Measurements from ENCODE around the gene TMC8.
"Not testable (repeated sequence)": the region's sequence is repeated elsewhere in the genome, so short reads cannot be mapped to it uniquely, and the experiment has no call there.

TMC8 gene

DNA sequence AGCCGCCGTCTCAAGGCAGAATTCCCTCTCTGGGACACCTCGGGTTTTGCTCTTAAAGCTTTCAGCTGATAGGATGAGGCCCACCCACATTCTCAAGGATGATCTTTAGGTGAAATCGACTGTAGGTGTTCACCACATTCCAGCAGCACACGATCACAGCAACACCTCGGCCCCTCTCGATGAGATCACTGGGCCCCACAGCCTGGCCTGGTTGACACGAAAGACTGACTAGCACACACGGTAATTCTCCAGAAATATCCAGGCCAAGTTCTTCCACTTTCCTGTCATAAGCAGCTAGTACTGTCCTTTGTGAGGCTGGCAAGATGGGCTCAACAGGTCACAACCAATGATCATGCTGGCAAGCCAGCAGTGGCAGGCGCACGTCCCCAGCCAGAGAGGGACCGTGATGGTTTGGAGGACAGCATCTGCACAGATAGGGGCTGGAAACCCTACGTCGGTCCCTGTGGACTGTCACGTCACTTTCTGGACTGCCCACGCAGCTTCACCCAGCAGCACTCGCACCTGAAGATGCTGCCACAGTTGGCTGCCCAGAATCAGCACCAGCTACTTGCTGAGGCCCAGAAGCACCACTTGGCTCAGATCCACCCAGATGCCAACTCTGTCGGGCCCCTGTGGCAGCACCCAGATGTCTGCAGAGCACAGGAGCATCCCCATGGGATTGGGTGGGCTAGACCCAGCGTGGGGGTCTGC is 19.4 kb upstream of the TMC8 start:
- no peak for ATAC-seq

DNA sequence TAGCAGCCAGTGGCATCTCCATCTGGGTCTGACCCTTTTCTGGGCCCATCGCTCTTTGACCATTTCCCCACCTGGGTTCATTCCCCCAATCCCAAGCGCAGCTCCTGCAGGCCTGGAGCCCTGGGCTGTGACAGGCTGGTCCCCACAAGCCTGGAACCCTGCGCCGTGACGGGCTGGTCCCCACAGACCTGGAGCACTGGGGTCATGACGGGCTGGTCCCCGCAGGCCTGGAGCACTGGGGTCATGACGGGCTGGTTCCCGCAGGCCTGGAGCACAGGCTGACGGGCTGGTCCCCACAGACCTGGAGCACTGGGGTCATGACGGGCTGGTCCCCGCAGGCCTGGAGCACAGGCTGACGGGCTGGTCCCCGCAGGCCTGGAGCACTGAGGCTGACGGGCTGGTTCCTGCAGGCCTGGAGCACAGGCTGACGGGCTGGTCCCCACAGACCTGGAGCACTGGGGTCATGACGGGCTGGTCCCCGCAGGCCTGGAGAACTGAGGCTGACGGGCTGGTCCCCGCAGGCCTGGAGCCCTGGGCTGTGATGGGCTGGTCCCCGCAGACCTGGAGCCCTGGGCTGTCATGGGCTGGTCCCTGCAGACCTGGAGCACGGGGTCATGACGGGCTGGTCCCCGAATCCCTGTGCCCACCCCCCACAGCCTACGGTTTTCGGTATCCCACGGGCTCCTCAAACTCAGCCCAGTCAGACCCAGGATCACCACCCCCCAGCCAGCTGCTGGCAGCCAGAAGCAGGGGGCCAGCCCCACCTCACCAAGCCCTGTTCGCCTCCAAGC is 18.6 kb upstream of the TMC8 start:
- no peak for ATAC-seq

DNA sequence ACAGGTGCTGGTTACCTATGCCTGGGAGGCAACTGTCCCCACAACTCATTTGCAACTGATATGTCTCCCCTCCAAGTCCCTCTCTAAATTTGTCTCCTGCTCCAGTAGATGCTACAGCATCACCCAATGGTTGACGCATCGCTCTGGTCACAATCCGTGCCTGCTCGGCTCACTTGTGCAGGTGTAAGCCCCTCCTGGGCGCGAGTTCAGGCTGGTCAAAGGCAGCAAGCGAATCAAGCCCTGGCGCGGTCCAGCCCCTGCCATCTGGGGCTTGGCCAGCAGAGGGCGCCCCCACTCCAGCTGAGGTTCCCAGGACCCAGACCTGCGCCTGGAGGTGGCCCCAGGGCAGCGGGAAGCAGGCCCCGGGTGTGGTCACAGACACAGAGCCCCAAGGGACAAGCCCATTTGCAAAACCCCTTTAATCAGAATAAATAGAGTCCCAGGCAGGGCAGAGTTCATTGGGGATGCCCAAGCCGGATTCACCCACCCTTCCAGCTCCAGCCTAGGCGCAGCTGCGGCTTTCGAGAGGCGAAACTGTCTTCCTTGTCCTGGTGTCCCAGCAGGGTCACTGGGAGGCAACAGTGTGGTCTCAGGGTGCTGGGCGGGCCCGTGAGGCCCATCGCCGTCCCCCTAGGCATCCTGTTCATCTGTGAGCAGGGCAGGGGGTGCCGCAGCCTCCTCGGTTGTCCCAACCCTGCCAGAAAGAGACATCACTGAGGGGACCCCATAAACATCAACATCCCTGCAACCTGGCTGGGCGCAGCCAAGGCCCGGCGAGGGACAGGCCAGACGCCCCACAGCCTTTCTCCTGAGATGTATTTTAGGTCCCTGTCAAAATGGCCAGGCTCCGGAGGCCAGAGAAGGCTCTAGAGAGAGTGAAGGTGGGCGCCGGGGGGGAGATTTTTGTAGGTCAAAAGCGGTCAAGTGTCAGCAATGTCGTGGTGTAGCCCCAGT is 17.8 kb upstream of the TMC8 start:
- peak; percentile 66 to 70 for ATAC-seq

DNA sequence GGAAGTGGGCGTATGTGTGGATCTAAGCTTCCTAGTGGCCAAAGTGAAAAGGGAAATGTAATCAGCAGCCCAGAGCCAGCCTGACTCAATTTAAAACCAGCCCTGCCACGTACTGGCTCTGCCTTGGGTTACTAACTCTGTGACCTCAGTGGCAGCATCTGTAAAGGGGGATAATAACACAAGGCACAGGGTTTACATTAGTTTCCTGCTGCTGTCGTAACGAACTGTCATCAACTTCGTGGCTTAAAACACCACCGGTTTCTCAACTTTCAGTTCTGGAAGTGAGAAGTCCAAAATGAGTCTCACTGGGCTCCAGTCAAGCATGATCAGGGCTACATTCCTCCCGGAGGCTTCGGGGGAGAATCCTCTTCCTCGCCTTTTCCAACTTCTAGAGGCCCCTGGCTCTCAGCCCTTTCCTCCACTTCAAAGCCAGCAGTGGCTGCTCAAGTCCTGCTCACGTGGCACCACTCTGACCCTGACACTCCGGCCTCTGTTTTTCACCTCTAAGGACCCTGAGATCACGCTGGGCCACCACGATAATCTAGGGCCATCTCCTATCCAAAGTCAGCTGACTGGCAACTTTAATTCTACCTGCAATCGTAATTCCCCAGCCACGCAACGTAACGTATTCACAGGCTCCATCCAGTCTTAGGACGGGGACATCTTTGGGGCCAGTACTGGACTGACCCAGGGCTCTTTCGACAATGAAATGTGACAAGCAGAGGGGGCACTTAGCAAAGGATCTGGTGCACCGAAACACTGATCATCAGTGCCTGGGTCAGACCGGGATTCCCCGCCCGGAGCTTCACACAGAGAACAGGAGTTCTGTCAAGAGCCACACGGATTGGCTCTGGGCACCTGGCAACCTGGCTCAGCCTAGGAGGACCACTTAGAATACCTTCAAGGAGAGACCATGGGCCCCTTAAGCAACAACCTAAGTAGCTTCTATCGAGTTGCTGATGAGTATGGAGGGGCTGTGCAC is 16.5 kb upstream of the TMC8 start:
- peak; percentile 77 to 85 for ATAC-seq

DNA sequence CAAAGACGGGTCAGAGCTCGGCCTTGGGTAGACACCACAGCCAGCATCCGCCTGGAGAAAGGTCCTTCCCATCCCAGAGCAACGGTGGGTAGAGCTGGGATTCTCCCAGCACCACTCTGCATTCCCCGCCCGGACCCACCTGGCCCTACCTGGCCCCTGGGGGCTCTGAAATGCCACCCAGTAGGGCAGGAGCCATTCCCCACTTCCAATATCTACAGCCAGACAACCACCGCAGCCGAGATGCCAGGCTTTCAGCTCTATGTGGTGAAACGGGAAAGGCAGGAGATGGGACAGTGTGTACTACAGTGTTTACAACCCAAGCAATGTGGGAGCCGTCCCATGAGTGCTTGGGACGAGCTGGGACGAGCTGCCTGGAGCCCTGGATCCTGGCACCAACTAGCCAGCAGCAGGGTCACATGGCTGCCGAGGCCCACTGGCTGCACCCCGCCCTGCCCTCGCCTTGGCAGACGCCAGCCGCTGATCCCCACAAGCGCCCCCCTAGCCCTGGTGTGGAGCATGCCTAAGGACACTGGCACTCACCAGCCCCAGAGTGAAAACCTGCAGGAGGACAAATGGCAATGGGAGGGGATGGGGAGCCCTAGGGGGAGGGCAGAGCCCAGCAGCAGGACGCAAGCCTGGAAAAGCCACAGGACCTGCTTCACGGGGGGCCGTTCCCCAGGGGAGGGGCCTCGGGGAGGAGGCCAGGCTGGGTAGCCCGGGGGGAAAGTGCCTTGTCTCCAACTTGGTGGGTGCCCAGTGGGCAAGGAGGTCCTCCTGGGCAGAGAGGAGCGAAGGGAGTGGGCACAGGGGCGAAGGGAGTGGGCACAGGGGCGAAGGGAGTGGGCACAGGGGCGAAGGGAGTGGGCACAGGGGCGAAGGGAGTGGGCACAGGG is 15.5 kb upstream of the TMC8 start:
- ATAC-seq: no peak

- ATAC-seq: not testable (repeated sequence)
Measured at GRCh38 chr17:78115803-78116202, 14.8 kb upstream of the TMC8 start.

DNA sequence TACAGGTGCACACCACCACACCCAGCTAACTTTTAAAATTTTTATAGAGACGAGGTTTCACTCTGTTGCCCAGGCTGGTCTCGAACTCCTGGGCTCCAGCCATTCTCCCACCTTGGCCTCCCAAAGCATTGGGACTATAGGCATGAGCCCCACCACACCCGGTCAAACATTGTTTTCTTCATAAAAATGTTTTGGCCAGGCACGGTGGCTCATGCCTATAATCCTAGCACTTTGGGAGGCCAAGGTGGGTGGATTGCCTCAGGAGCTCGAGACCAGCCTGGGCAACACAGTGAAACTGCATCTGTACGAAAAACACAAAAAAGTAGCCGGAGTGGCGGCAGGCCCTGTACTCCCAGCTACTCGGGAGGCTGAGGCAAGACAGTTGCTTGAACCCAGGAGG is 14.2 kb upstream of the TMC8 start:
- ATAC-seq: no peak

DNA sequence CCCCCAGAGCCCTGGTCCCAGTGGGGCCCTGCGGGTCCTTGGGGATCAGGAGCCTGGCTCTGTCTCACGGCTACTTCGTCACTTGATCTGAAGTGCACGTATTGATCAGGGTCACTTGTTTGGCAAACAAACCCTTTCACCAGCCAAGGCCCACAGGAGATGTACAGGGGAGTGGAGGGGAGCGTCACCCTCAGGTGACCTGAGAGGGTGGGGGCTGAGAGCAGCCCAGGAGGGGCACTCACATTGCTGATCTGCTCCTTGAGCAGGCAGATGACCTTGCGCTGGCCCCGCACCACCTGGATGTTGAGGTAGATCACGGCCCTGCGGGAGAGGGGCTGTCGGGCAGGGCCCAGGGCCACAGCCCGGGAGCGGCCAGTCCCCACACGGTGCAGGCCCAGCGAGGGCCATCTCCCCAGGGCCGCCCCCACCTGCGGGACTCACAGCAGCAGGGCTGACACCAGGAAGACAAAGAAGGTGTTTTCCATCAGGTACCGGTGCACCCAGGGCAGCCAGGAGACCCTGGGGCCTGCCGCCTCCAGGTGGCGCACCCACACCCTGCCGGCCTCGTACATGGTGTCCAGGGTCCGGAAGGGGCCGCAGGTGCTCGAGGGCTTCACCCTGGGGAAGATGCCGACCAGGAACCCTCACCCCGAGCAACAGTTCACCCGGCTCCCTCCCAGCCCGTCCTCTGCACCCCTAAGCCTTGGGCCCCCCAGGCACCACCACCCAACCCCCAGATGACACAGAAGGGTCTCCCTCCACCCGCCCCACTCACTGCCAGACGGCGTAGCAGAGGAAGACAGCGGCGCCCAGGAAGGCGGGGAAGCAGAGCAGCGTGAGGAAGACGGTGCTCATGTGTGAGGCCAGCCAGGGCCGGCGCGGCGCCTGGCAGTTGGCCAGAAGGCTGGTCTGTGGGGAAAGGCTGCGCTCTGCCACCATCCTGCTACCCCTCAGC is 13.3 kb upstream of the TMC8 start:
- ATAC-seq: no peak

- ATAC-seq: no peak
Measured at GRCh38 chr17:78118801-78119241, 11.8 kb upstream of the TMC8 start.

DNA sequence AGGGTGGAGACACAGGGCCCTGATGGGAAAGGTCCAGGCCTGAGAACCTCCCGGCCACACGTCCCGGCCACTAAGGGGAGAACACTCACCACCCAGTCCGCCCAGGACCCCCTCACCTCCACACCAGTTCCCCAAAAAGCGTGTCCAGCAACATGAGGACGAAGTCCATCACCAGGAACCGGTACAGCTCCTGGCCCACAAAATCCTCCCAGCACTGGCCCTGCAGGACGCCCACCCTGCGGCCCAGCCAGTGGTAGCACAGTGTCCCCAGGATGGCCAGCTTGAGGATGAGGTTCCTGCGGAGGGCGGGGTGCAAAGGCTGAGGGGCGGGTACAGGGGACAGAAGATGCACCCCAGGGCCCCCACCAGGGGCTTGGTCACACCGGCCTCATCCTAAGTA is 10.0 kb upstream of the TMC8 start:
- ATAC-seq: no peak

GRCh38 chr17:78120971-78121800 is 9.4 kb upstream of the TMC8 start:
- ATAC-seq: peak; percentile 51 to 60

DNA sequence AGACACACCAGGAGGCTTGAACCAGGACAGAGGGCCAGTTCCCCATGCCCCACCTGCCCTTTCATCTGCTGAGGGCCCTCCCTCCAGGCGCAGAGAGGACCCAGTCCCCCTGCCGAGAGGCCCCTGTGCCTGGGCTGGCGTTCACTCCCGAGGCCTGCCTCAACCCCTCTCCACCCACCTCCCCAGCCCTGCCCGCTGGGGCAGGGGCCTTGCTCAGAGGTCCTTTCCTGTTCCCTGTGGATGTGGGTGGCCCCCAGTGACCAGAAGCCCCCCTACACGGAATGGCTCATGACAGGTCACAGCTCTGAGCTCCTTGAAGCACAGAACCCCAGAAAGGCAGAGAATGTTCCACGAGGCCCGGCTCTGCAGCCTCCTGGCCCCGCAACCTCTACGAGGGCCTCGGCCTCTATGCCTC is 8.8 kb upstream of the TMC8 start:
- peak in 1 of 2 donors; percentile 8 for ATAC-seq

DNA sequence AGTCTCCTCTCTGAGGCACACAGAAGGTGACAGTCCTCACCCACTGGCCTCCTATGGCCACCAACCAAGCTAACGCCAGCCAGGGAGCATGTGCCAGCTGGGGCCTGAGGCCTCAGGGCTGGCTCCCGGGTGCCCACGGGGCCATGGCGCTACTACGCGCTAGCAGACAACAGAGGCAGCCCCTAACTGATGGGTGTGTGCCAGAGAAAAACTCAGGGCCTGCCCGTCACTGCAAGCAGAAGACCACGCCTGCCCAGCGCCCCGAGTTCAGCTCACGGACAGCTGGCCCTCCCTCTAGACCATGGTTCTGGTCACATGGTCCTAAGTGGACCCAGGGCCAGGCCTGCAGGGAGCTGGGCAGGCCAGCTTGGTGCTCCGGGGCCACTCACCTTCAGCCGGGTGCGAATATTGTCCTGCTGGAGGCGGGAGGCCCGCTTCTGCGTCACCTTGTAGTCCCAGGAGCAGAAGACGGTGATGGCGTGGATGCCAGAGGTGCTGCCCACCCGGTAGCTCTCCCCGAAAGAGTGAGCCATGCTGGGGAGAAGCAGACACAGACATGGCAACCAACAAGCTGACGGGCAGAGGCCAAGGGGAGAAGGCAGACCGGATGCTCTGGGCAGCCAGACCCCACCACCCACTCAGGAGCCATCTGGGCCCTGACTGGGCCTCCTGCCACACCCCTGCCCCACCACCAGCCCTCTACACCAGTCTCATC is 8.2 kb upstream of the TMC8 start:
- ATAC-seq: no peak

- ATAC-seq: no peak
Measured at GRCh38 chr17:78122931-78123249, 7.7 kb upstream of the TMC8 start.

GRCh38 chr17:78123258-78123929 is 7.2 kb upstream of the TMC8 start:
- ATAC-seq: no peak

DNA sequence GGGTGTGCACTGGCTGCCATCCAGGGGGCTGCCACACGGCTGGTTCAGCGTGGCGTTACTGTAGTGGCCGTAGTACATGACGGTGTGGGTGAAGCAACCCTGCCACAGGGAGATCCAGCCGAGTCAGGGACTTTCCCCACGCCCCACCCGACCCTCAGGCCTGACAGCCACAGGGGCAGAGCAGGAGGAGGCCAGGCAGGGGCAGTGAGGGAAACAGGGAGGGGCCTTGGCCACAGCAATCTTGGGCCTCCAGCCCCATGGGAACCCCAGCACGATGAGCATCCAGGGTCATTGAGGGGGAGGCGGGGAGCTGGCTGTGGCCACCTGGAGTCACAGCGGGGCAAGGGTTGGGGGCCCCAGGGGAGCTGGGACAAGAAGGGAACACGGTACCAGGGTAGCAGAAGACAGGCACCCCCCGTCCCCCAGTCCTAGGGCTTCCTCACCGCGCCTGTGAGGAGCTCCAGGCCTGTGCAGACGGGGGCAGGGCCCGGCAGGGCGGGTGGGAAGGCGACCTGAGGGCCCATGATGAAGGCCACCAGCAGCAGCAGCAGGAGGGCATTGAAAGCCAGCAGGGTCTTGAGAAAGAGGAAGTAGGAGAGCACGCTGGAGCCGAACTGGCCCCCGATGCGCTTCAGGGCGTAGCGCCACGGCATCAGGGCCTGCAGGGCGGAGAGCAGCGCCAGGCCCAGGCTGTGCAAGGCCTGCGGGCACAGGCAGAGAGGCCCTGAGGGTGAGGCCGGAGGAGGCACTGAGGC is 6.3 kb upstream of the TMC8 start:
- no peak for ATAC-seq

DNA sequence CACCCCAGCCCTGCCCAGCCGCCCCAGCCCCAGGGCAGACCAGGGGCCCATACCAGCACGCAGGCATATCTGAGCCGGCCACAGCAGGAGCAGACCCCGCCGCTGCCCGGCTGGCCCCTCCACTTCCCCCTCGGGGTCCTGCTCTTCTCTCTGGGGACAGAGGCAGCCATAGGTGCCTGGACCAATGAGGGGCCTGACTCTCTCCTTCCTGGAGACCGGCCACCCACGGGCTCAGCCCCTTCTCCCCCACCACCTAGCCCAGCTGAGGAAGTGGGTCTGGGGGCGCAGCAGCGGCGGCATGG is 5.8 kb upstream of the TMC8 start:
- ATAC-seq: no peak

All from activated CD4-positive, CD25-positive, alpha-beta regulatory T cell treated with anti-CD3 and anti-CD28 coated beads, Interleukin-2, amount 50 U/mL, for 24 hours (primary cell).